GM23338 (cell line): ENCODE measurements around the gene CHMP4B. TPM values are rescaled to one million over a fixed set of nuclear protein-coding genes. Genes with fewer than 3 reads are reported as not detected.

Source experiments
- ATAC-seq: fragments of 200-7000 bp; cut with Tn5 transposase; 3 replicates; pipeline ENCODE4 v1.9.1; 2020
- DNase-seq: peaks from one replicate; pipeline ENCODE4 v3.0.0-alpha.2; 2015; ENCODE audit warnings: low spot score
- H2AFZ ChIP-seq: fragments of 200-600 bp; sonication (generic); 2 replicates; pipeline ENCODE4 v1.8.0; 2016; ENCODE audit warnings: antibody characterized with exemption, mild to moderate bottlenecking, moderate library complexity
- H3F3A ChIP-seq: fragments of 200-600 bp; sonication (generic); replicated peaks from 2 replicates; pipeline ENCODE4 v1.8.0; 2017; ENCODE audit warnings: antibody characterized with exemption, mixed run types, low read depth
- H3K27ac ChIP-seq: fragments of 200-600 bp; sonication (generic); 2 replicates; pipeline ENCODE4 v1.6.1; 2016; ENCODE audit warnings: low read depth
- H3K27me3 ChIP-seq: fragments of 200-600 bp; sonication (generic); 2 replicates; pipeline ENCODE4 v1.8.0; 2016; ENCODE audit warnings: mild to moderate bottlenecking, mixed run types, moderate library complexity; ENCODE audit not compliant: insufficient read depth
- H3K36me3 ChIP-seq: fragments of 200-600 bp; sonication (generic); 2 replicates; pipeline ENCODE4 v1.8.0; 2016; ENCODE audit warnings: mild to moderate bottlenecking; ENCODE audit not compliant: insufficient read depth
- H3K4me1 ChIP-seq: fragments of 200-600 bp; sonication (generic); 2 replicates; pipeline ENCODE4 v1.8.0; 2016; ENCODE audit warnings: mild to moderate bottlenecking, moderate library complexity; ENCODE audit not compliant: insufficient read depth
- H3K4me2 ChIP-seq: fragments of 200-600 bp; sonication (generic); 2 replicates; pipeline ENCODE4 v1.7.1; 2017; ENCODE audit warnings: mixed run types
- H3K4me3 ChIP-seq: fragments of 200-600 bp; sonication (generic); 2 replicates; pipeline ENCODE4 v1.6.1; 2016; ENCODE audit warnings: mixed run types
- H3K79me2 ChIP-seq: fragments of 200-600 bp; sonication (generic); replicated peaks from 2 replicates; pipeline ENCODE4 v1.8.0; 2017; ENCODE audit warnings: mild to moderate bottlenecking; ENCODE audit not compliant: insufficient read depth
- H3K9me2 ChIP-seq: fragments of 200-600 bp; sonication (generic); 2 replicates; pipeline ENCODE4 v1.8.0; 2017; ENCODE audit not compliant: insufficient read depth
- H4K20me1 ChIP-seq: fragments of 200-600 bp; sonication (generic); replicated peaks from 2 replicates; pipeline ENCODE4 v1.8.0; 2017; ENCODE audit warnings: mild to moderate bottlenecking; ENCODE audit not compliant: insufficient read depth
- H3K27ac Mint-ChIP-seq: 2 replicates; pipeline ENCODE4 v1.8.0; 2020; ENCODE audit warnings: inconsistent platforms, mild to moderate bottlenecking, moderate library complexity, mixed read lengths
- H3K27me3 Mint-ChIP-seq: 3 replicates; pipeline ENCODE4 v1.8.0; 2022; ENCODE audit warnings: low read depth, mild to moderate bottlenecking, moderate library complexity, mixed read lengths, inconsistent platforms; ENCODE audit not compliant: insufficient read depth, poor library complexity
- H3K36me3 Mint-ChIP-seq: 3 replicates; pipeline ENCODE4 v1.8.0; 2021; ENCODE audit warnings: low read depth, mild to moderate bottlenecking, inconsistent platforms, moderate library complexity, mixed read lengths
- H3K4me1 Mint-ChIP-seq: 3 replicates; pipeline ENCODE4 v1.8.0; 2020; ENCODE audit warnings: mild to moderate bottlenecking, inconsistent platforms, mixed read lengths
- H3K4me3 Mint-ChIP-seq: 3 replicates; pipeline ENCODE4 v1.8.0; 2021; ENCODE audit warnings: moderate library complexity, mild to moderate bottlenecking, inconsistent platforms, mixed read lengths
- H3K9me3 Mint-ChIP-seq: 3 replicates; pipeline ENCODE4 v1.8.0; 2020; ENCODE audit warnings: moderate library complexity, mild to moderate bottlenecking, inconsistent platforms, mixed read lengths
- CREB1 ChIP-seq: fragments of 250-450 bp; sonication (Bioruptor Pico); IDR thresholded peaks from 2 replicates; pipeline ENCODE4 v1.5.0; 2020; ENCODE audit warnings: low read depth, mild to moderate bottlenecking, moderate library complexity
- EZH2 ChIP-seq: fragments of 200-600 bp; sonication (generic); IDR thresholded peaks from one replicate; pipeline ENCODE4 v1.8.0; 2017; ENCODE audit warnings: antibody characterized with exemption, mild to moderate bottlenecking, low read depth; ENCODE audit not compliant: unreplicated experiment
- EZH2phosphoT487 ChIP-seq: fragments of 200-600 bp; sonication (generic); IDR thresholded peaks from one replicate; pipeline ENCODE4 v1.8.1; 2018; ENCODE audit warnings: antibody characterized with exemption; ENCODE audit not compliant: unreplicated experiment
- JUNB ChIP-seq: IDR thresholded peaks from one replicate; pipeline ENCODE4 v1.6.1; 2016; ENCODE audit warnings: antibody characterized with exemption; ENCODE audit not compliant: unreplicated experiment
- NANOG ChIP-seq: IDR thresholded peaks from 2 replicates; pipeline ENCODE4 v1.6.1; 2016; ENCODE audit warnings: antibody characterized with exemption, borderline replicate concordance
- STAT1 ChIP-seq: IDR thresholded peaks from one replicate; pipeline ENCODE4 v1.6.1; 2016; ENCODE audit warnings: antibody characterized with exemption; ENCODE audit not compliant: unreplicated experiment
- ZNF114 ChIP-seq: fragments of 250-450 bp; sonication (Bioruptor Pico); IDR thresholded peaks from 2 replicates; pipeline ENCODE4 v1.5.0; 2020; ENCODE audit warnings: mild to moderate bottlenecking, moderate library complexity
- ZNF331 ChIP-seq: fragments of 250-450 bp; sonication (Bioruptor Pico); IDR thresholded peaks from 2 replicates; pipeline ENCODE4 v1.5.0; 2020; ENCODE audit warnings: low read depth, mild to moderate bottlenecking, moderate library complexity
- polyA plus RNA-seq: library from polyadenylated mRNA; unstranded; fragments of >200 nt; fragmentation: Nextera tagmentation; extraction: Ambion mirVana; gene quantifications from 2 replicates; pipeline ENCODE4 v1.2.1, GENCODE V29; 2016
- total RNA-seq: library from RNA; depleted of rRNA; stranded (reverse); fragments of >200 nt; shearing (Covaris generic); gene quantifications from 2 replicates; pipeline ENCODE4 v1.2.3, GENCODE V29; 2014
- TF ChIP-seq, protein P1 (sequence below), 2 experiments: fragments of 200-600 bp in 1 of 2; sonication (generic) in 1 of 2; conservative IDR thresholded peaks; 2 replicates each; pipeline versions ENCODE4 v1.5.1 to v1.6.1; 2016 to 2017; ENCODE audit warnings: antibody characterized with exemption in 2 of 2, low read depth in 2 of 2, mild to moderate bottlenecking in 2 of 2, moderate library complexity in 1 of 2
- TF ChIP-seq, protein P2 (sequence below): IDR thresholded peaks from one replicate; pipeline ENCODE4 v1.6.1; 2018; ENCODE audit warnings: antibody characterized with exemption; ENCODE audit not compliant: unreplicated experiment
- TF ChIP-seq, protein P3 (sequence below): IDR thresholded peaks from 2 replicates; pipeline ENCODE4 v1.6.1; 2016; ENCODE audit warnings: antibody characterized with exemption

Gene CHMP4B
- total and polyA plus RNA-seq, 2 experiments from 2014 or later = 14.5 to 49.3 TPM

DNA sequence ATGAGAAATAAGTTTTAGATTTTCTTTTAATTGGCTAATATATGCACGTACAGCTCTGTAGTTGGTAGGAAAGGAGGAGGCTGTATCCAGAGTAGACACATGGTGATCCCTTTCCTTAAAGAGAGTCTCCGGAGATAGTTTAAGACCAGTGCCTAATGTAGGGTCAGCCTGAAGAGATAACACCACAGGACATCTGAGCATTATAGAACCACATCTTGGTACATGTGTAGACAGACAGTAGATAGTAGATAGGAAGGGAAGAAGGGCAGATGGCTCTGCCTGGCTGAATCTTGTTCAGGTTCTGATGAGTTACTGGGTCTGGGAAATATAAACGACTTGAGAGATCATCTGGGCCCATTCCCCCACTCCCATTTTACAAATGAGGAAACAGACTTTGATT is 18.5 kb downstream of the CHMP4B start:
- Histone ChIP-seq H3F3A (0 out of 2 replicates have a peak, but pooled peaks cover 2% of the 10 kb centered on the region), H3K4me2 (no peak overlapping the region), H3K27me3 (no peaks in the 10 kb centered on the region), H3K4me3 (no peak overlapping the region), H3K9me2 (no peaks in the 10 kb centered on the region), H4K20me1 (peaks cover 60% of the 10 kb centered on the region), H3K36me3 (no peaks in the 10 kb centered on the region), H3K79me2 (peaks cover 94% of the 10 kb centered on the region), H3K4me1 (peaks cover 42% of the 10 kb centered on the region), H3K27ac (no peak overlapping the region), H2AFZ (no peak overlapping the region)
- peaks cover 5% of the 10 kb centered on the region for H3K27me3 Mint-ChIP-seq
- no peak overlapping the region for H3K27ac Mint-ChIP-seq
- peaks cover 62% of the 10 kb centered on the region for H3K4me1 Mint-ChIP-seq
- H3K36me3 Mint-ChIP-seq = peaks cover 4% of the 10 kb centered on the region; the same call in 1 of the 3 replicates
- H3K4me3 Mint-ChIP-seq = no peak overlapping the region
- DNase-seq (no peak), ATAC-seq (no peak)
- TF ChIP-seq CREB1 = no peak
- no peak for TF ChIP-seq JUNB
- H3K9me3 Mint-ChIP-seq = no peaks in the 10 kb centered on the region

DNA sequence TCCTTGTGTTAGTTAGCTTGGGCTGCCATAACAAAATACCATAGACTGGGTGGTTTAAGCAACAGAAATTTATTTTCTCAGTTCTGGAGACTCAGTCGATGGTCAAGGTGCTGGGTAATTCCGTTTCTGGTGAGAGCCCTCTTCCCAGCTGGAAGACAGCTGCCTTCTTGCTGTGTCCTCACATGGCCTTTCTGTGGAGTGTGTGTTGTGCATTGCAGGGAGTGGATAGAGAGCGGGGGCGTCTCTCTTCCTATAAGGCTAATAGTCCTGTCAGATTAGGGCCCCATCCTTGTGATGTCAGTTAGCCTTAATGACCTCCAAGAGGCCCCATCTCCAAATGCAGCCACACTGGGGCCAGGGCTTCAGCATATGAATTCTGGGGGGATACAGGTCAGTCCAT is 19.2 kb downstream of the CHMP4B start:
- Histone ChIP-seq H3K79me2 (peaks cover 92% of the 10 kb centered on the region), H2AFZ (no peak overlapping the region), H3K4me3 (no peak overlapping the region), H3K36me3 (no peaks in the 10 kb centered on the region), H4K20me1 (peaks cover 55% of the 10 kb centered on the region), H3F3A (0 out of 2 replicates have a peak, but pooled peaks cover 2% of the 10 kb centered on the region), H3K4me1 (peaks cover 39% of the 10 kb centered on the region), H3K27ac (no peak overlapping the region), H3K4me2 (no peak overlapping the region), H3K9me2 (no peaks in the 10 kb centered on the region), H3K27me3 (no peaks in the 10 kb centered on the region)
- Mint-ChIP-seq H3K36me3 (peaks cover 8% of the 10 kb centered on the region), H3K27ac (no peak overlapping the region), H3K4me3 (no peak overlapping the region), H3K9me3 (no peaks in the 10 kb centered on the region), H3K4me1 (peaks cover 60% of the 10 kb centered on the region), H3K27me3 (peaks cover 5% of the 10 kb centered on the region)
- no peak; the same call in 2 of the 3 replicates for ATAC-seq
- DNase-seq = no peak
- TF ChIP-seq ZNF114 (CRISPR knock-in tag) (no peak), JUNB (no peak), EZH2 (no peak), ZNF331 (CRISPR knock-in tag) (no peak), STAT1 (no peak), NANOG (no peak), CREB1 (no peak), EZH2phosphoT487 (no peak)
- TF ChIP-seq, protein P1, sequence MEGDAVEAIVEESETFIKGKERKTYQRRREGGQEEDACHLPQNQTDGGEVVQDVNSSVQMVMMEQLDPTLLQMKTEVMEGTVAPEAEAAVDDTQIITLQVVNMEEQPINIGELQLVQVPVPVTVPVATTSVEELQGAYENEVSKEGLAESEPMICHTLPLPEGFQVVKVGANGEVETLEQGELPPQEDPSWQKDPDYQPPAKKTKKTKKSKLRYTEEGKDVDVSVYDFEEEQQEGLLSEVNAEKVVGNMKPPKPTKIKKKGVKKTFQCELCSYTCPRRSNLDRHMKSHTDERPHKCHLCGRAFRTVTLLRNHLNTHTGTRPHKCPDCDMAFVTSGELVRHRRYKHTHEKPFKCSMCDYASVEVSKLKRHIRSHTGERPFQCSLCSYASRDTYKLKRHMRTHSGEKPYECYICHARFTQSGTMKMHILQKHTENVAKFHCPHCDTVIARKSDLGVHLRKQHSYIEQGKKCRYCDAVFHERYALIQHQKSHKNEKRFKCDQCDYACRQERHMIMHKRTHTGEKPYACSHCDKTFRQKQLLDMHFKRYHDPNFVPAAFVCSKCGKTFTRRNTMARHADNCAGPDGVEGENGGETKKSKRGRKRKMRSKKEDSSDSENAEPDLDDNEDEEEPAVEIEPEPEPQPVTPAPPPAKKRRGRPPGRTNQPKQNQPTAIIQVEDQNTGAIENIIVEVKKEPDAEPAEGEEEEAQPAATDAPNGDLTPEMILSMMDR (conservative IDR thresholded peaks at IDR 0.05; ENCODE audit: low read depth in 2 of 2) = no peak
- TF ChIP-seq, protein P2, sequence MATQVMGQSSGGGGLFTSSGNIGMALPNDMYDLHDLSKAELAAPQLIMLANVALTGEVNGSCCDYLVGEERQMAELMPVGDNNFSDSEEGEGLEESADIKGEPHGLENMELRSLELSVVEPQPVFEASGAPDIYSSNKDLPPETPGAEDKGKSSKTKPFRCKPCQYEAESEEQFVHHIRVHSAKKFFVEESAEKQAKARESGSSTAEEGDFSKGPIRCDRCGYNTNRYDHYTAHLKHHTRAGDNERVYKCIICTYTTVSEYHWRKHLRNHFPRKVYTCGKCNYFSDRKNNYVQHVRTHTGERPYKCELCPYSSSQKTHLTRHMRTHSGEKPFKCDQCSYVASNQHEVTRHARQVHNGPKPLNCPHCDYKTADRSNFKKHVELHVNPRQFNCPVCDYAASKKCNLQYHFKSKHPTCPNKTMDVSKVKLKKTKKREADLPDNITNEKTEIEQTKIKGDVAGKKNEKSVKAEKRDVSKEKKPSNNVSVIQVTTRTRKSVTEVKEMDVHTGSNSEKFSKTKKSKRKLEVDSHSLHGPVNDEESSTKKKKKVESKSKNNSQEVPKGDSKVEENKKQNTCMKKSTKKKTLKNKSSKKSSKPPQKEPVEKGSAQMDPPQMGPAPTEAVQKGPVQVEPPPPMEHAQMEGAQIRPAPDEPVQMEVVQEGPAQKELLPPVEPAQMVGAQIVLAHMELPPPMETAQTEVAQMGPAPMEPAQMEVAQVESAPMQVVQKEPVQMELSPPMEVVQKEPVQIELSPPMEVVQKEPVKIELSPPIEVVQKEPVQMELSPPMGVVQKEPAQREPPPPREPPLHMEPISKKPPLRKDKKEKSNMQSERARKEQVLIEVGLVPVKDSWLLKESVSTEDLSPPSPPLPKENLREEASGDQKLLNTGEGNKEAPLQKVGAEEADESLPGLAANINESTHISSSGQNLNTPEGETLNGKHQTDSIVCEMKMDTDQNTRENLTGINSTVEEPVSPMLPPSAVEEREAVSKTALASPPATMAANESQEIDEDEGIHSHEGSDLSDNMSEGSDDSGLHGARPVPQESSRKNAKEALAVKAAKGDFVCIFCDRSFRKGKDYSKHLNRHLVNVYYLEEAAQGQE = no peak
- TF ChIP-seq, protein P3, sequence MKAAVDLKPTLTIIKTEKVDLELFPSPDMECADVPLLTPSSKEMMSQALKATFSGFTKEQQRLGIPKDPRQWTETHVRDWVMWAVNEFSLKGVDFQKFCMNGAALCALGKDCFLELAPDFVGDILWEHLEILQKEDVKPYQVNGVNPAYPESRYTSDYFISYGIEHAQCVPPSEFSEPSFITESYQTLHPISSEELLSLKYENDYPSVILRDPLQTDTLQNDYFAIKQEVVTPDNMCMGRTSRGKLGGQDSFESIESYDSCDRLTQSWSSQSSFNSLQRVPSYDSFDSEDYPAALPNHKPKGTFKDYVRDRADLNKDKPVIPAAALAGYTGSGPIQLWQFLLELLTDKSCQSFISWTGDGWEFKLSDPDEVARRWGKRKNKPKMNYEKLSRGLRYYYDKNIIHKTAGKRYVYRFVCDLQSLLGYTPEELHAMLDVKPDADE = no peak
